HG02763 (cell line): ENCODE results near the gene LNPK.
"Not testable (repeated sequence)": the region's sequence is repeated elsewhere in the genome, so short reads cannot be mapped to it uniquely, and the experiment has no call there.

Source experiments
- ATAC-seq: cut with Tn5 transposase; IDR thresholded peaks from one replicate; pipeline ENCODE4 v1.9.1; 2021; ENCODE audit warnings: mild to moderate bottlenecking, moderate library complexity; ENCODE audit not compliant: unreplicated experiment

The LNPK gene

GRCh38 chr2:175973373-175973772, 28.7 kb downstream of the LNPK start:
- no peak for ATAC-seq

GRCh38 chr2:175966839-175967238, 35.2 kb downstream of the LNPK start:
- no peak for ATAC-seq

DNA sequence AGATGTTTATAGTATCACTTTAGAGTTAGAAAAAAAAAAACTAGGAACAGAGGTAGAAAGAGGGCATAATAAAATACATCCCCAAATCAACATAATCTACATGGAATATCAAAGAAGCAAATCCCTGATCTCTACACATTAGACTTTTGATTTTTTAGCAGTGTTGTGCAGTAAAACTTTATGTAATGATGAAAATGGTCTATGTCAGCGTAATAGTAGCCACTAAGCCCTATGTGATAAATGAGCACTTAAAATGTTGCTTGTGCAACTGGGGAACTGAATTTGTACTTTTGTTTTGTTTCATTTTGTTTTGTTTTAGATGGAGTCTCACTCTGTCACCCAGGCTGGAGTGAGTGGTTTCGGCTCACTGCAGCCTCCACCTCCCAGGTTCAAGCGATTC, 36.3 kb downstream of the LNPK start:
- no peak for ATAC-seq

- ATAC-seq, result no peak
Measured at GRCh38 chr2:175964195-175964594, 37.9 kb downstream of the LNPK start.

- ATAC-seq, result not testable (repeated sequence)
Measured at GRCh38 chr2:175963171-175963570, 38.9 kb downstream of the LNPK start.

- ATAC-seq, result no peak
Measured at GRCh38 chr2:175957845-175958244, 44.2 kb downstream of the LNPK start.

DNA sequence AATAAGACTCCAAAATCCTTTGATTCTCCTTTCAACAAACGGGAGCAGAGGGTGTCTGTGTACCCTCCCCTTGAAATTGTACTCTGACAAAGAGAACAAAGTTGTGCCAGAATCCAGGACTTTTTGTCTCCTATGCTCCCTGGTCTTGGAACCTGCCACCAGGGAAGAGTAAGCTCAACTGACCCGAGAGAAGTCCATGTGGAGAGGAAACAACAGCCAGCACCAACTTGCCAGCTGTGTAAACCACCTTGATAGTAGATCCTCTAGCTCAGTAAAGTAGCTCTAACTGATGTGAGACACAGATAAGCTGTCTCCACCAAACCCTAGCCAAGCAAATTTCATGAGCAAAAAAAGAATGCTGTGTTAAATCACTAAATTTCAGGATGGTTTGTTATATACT, 46.9 kb downstream of the LNPK start:
- no peak for ATAC-seq

DNA sequence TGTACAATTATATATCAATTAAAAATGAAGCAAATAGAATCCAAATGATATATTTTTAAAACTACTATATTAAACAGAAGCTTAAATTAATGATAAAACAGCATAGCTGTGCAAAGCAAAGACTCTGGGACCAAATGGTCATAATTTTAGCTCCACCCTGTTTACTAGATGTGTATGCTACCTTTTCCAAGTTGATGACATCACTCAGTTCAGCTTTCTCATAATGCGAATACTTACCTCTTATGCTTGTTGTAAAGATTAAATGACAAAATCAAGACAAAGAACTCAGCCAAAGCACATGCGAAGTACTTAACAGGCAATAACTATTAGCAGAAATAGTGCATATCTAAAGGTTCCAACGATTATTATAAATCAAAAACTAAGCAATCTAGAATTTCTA, 51.6 kb downstream of the LNPK start:
- ATAC-seq, result no peak

GRCh38 chr2:175948191-175948590, 53.9 kb downstream of the LNPK start:
- ATAC-seq, result no peak

GRCh38 chr2:175947073-175947472, 55.0 kb downstream of the LNPK start:
- no peak for ATAC-seq

DNA sequence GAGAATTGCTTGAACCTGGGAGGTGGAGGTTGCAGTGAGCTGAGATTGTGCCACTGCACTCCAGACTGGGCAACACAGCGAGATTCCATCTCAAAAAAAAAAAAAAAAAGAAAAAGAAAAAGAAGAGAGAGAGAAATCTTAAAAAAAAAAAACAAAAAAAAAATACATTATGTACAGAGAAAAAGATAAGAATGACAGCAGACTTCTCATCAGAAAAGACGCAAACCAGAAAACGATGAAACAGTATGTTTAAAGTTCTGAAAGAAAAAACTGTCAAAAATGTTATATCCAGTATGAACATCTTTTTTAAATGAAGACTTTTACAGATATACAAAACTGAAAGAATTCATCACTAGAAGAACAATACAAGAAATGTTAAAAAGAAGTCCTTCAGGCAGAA, 60.4 kb downstream of the LNPK start:
- ATAC-seq, result no peak

GRCh38 chr2:175937216-175937615, 64.9 kb downstream of the LNPK start:
- ATAC-seq, result no peak

GRCh38 chr2:175935289-175936181, 66.5 kb downstream of the LNPK start:
- no peak for ATAC-seq

DNA sequence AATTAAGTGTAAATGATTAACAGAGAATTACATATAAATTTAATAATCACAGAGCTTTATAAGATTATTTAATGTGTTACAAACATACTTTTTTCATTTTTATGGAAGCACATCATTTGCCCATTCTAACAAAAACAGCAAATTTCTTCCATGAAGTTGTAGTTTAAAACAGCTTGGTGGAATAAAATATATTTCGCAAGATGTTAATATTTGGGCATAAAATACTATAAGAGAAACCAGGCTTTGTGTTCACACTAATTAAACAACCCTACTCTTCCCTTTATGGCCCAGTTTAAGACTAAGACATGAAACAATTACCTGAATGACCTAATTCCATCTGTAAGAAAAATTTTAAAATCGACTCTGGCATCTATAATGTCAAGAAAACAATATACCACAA, 69.4 kb downstream of the LNPK start:
- no peak for ATAC-seq

GRCh38 chr2:175931805-175932204, 70.3 kb downstream of the LNPK start:
- ATAC-seq, result no peak

DNA sequence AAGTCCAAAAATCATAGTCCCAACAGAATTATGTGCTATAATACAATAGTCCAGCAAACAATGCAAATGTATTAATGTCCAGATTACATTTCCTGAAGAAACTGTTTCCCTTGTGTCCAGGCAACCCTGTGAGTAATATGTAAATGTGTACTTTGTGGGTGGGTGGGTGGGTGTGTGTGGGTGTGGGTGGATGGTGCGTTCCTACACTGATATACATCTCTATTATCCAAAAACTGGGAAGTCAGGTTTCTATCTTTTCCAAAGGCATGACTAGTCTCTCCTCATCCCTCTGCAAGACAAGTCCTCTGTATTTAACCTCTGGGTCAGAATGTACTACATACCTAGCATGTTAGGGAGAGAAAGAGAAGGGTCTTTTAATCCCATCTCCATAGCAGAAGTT, 71.6 kb downstream of the LNPK start:
- ATAC-seq, result no peak

DNA sequence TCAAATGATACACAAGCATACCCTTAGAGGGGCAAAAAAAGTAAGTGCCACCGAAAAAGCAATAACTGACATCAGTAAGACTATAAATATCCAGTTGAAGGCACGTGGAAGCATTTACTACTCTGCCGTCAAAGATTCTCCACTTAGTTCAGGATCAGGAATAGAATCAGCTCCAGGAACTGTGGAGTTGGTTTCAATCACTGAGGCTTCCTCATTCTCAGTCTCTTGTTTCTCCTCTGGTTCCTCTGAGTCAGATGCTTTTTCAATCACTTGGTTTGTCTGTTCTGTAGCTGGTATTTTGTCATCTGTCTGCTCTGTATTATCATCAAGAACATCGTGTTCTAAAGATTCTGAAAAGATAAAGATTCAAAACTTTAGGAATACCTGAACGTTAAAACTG, 72.2 kb downstream of the LNPK start:
- no peak for ATAC-seq

DNA sequence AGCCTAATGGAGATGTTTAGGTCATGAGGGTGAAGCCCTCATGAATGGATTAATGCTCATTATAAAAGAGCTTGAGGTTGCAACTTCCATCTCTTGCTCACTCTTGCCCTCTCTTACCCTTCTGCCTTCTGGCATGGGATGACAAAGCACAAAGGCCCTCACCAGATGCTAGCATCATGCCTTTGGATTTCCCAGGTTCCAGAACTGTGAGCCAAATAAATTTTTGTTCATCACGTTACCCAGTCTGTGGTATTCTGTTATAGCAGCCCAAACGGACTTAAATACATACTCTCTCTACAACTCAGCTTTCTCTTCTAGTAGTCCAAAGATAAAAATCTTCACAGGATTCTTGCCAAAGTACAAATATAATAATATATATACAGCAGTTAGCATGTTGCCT, 75.8 kb downstream of the LNPK start:
- no peak for ATAC-seq

- ATAC-seq, result no peak
Measured at GRCh38 chr2:175922160-175922559, 79.9 kb downstream of the LNPK start.

DNA sequence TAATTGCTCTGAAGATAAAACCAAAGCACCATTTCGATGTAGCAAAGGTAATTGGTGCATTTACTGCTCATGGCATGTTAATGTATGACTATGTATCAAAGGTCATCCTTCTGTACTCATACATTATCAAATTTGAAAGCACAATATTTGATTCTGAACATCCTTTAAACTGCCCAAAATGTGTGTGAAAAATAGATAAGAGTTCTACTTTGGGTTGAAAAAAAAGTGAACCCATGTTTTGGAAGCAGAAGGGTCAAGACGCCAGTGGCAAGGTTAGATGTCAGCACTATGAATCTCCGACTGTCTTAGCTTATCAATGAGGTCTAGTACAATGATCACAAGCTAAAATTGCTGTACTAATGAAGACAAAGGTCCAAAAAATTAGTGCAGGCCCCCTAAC, 83.1 kb downstream of the LNPK start:
- no peak for ATAC-seq

DNA sequence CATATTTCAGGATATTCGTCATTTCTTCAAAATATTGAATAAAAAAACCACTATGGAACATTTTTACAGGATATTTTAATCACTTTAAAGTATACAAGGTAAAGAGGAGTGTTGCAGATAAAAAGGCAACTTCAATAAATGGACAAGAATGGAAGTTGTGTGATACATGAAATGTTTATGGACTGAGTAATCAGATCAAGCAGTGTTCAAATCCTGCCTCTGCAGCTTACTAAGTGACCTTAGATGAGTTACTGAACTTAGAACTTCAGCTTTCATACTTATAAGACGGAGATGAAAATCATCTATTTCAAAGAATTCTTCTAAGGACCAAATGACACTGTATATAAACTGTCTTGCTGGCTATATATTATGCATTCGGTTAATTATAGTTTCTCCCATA, 87.2 kb downstream of the LNPK start:
- no peak for ATAC-seq

DNA sequence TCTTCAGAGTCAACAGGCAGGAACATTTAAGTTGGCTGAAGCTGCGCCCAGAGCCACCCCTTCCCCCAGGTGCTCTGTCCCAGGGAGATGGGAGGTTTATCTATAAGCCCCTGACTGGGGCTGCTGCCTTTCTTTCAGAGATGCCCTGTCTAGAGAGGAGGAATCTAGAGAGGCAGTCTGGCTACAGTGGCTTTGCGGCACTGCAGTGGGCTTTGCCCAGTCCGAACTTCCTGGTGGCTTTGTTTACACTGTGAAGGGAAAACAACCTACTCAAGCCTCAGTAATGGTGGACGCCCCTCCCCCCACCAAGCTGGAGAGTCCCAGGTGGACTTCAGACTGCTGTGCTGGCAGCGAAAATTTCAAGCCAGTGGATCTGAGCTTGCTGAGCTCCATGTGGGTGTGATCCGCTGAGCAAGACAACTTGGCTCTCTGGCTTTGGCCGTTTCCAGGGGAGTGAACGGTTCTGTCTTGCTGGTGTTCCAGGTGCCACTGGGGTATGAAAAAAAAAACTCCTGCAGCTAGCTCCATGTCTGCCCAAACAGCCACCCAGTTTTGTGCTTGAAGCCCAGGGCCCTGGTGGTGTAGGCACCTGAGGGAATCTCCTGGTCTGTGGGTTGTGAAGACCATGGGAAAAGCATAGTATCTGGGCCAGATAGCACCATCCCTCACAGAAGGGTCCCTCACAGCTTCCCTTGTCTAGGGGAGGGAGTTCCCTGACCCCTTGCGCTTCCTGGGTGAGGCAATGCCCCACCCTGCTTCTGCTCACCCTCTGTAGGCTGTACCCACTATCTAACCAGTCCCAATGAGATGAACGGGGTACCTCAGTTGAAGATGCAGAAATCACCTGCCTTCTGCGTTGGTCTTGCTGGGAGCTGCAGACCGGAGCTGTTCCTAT, 88.0 kb downstream of the LNPK start:
- not testable (repeated sequence) for ATAC-seq
